Endodermal cell (in vitro differentiated cells): ENCODE measurements around the gene TREML2. TPM values are rescaled to one million over a fixed set of nuclear protein-coding genes. Genes with fewer than 3 reads are reported as not detected.
"Not testable (repeated sequence)": the region's sequence is repeated elsewhere in the genome, so short reads cannot be mapped to it uniquely, and the experiment has no call there.

Experiments
- DNase-seq: peaks from one replicate; pipeline ENCODE4 v3.0.0-alpha.2; 2017
- H3K27ac ChIP-seq: 2 replicates; pipeline ENCODE4 v1.5.1; 2013; ENCODE audit warnings: mild to moderate bottlenecking, low read depth, low read length, moderate library complexity
- H3K27me3 ChIP-seq: 2 replicates; pipeline ENCODE4 v1.6.1; 2013; ENCODE audit warnings: mild to moderate bottlenecking, low read length, moderate library complexity; ENCODE audit not compliant: insufficient read depth, control insufficient read depth, poor library complexity, severe bottlenecking
- H3K36me3 ChIP-seq: 2 replicates; pipeline ENCODE4 v1.7.0; 2013; ENCODE audit warnings: mild to moderate bottlenecking, low read length, moderate library complexity; ENCODE audit not compliant: control insufficient read depth, insufficient read depth
- H3K4me1 ChIP-seq: one replicate; pipeline ENCODE4 v1.7.0; 2013; ENCODE audit warnings: low read length; ENCODE audit not compliant: control insufficient read depth, insufficient read depth
- H3K4me3 ChIP-seq: 2 replicates; pipeline ENCODE4 v1.5.1; 2013; ENCODE audit warnings: mild to moderate bottlenecking, low read length, moderate library complexity
- H3K9ac ChIP-seq: 2 replicates; pipeline ENCODE4 v1.6.1; 2013; ENCODE audit warnings: mild to moderate bottlenecking, low read length, moderate library complexity; ENCODE audit not compliant: poor library complexity, severe bottlenecking; ENCODE audit errors: extremely low read depth
- H3K9me3 ChIP-seq: 2 replicates; pipeline ENCODE4 v1.6.1; 2013; ENCODE audit warnings: mild to moderate bottlenecking, low read length, moderate library complexity; ENCODE audit not compliant: control insufficient read depth
- H3K27ac Mint-ChIP-seq: 2 replicates; pipeline ENCODE4 v1.8.0; 2020; ENCODE audit warnings: mixed read lengths
- H3K27me3 Mint-ChIP-seq: 2 replicates; pipeline ENCODE4 v1.8.0; 2021; ENCODE audit warnings: mild to moderate bottlenecking, mixed read lengths; ENCODE audit not compliant: insufficient read depth
- H3K36me3 Mint-ChIP-seq: 2 replicates; pipeline ENCODE4 v1.8.0; 2020; ENCODE audit warnings: low read depth, mixed read lengths
- H3K4me1 Mint-ChIP-seq: 2 replicates; pipeline ENCODE4 v1.8.0; 2020; ENCODE audit warnings: mixed read lengths
- H3K4me3 Mint-ChIP-seq: 2 replicates; pipeline ENCODE4 v1.8.0; 2020; ENCODE audit warnings: mild to moderate bottlenecking, moderate library complexity, mixed read lengths
- H3K9me3 Mint-ChIP-seq: 2 replicates; pipeline ENCODE4 v1.8.0; 2020; ENCODE audit warnings: mild to moderate bottlenecking, mixed read lengths
- WGBS, 2 experiments: methylation state at CpG; one replicate each; pipeline versions ENCODE4 v1.1.5 to v1.1.7; 2013; ENCODE audit warnings: missing lambda C conversion rate in 2 of 2, mixed read lengths in 1 of 2; ENCODE audit not compliant: insufficient coverage in 1 of 2, insufficient read length in 1 of 2; 5-methylcytosine and 5-hydroxymethylcytosine counted together
- total RNA-seq, 2 donors: library from RNA; stranded (reverse); fragmentation: NEBNext Ultra II Directional in 1 of 2; extraction: Animal tissue kit (Norgen Biotek cat#: 25700) in 1 of 2; gene quantifications; 2 replicates in 1 of 2; 3 replicates in 1 of 2; pipeline ENCODE4 v1.2.1, GENCODE V29; 2021
- TF ChIP-seq, protein P1 (sequence below): fragments of 200-600 bp; sonication (generic); conservative IDR thresholded peaks from 2 replicates; pipeline ENCODE4 v1.5.0; 2021; ENCODE audit warnings: antibody characterized with exemption, mild to moderate bottlenecking

Gene TREML2
- total RNA-seq, 2 donors from 2014 or later, result not detected

DNA sequence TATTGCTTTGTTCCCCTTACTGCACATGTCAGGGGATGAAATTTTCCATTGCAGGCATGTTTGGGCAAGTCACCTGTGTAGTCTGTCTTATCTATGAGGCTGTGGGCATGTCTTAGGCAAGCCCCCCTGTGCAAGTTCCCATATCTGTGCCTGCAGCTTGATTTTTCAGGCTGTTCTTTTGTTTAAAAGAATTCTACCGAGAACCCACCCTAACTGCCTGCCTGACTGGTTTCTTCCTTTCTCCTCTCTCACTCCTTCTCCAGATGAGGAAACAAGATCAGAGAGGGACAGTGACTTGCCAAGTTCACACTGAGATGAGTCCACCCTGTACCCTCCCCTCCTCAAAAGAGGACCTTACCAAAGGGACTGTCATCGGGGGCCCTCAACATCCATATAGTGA, 11.0 kb downstream of the TREML2 start:
- WGBS, 2 experiments, result 93 to 100% methylated on average over 1 to 2 of the region's 2 CpGs
- H3K36me3 ChIP-seq, result no peaks in the 10 kb centered on the region
- H3K4me3 Mint-ChIP-seq, result no peak overlapping the region

DNA sequence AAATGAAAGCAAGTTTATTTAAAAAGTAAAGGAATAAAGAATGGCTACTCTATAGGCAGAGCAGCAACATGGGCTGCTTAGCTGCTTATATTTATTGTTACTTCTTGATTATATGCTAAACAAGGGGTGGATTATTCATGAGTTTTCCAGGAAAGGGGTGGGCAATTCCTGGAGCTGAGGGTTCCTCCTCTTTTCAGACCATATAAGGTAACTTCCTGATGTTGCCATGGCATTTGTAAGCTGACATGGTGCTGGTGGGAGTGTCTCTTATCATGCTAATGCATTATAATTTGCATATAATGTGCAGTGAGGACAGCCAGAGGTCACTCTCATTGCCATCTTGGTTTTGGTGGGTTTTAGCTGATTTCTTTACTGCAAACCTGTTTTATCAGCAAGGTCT, 11.9 kb downstream of the TREML2 start:
- H3K4me3 Mint-ChIP-seq, result not testable (repeated sequence)

More for the DNA sequence above, 11.0 kb downstream of the TREML2 start:
- no peak overlapping the region for H3K27ac Mint-ChIP-seq
- Histone ChIP-seq H3K27ac (no peak overlapping the region), H3K4me1 (peaks cover 3% of the 10 kb centered on the region), H3K9me3 (peaks cover 17% of the 10 kb centered on the region), H3K4me3 (peak overlapping the region; percentile 56), H3K9ac (no peak overlapping the region), H3K27me3 (no peaks in the 10 kb centered on the region)
- no peak for DNase-seq
- no peaks in the 10 kb centered on the region for H3K36me3 Mint-ChIP-seq
- peaks cover 11% of the 10 kb centered on the region for H3K4me1 Mint-ChIP-seq
- TF ChIP-seq, protein P1, sequence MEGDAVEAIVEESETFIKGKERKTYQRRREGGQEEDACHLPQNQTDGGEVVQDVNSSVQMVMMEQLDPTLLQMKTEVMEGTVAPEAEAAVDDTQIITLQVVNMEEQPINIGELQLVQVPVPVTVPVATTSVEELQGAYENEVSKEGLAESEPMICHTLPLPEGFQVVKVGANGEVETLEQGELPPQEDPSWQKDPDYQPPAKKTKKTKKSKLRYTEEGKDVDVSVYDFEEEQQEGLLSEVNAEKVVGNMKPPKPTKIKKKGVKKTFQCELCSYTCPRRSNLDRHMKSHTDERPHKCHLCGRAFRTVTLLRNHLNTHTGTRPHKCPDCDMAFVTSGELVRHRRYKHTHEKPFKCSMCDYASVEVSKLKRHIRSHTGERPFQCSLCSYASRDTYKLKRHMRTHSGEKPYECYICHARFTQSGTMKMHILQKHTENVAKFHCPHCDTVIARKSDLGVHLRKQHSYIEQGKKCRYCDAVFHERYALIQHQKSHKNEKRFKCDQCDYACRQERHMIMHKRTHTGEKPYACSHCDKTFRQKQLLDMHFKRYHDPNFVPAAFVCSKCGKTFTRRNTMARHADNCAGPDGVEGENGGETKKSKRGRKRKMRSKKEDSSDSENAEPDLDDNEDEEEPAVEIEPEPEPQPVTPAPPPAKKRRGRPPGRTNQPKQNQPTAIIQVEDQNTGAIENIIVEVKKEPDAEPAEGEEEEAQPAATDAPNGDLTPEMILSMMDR, result no peak
- peaks cover 15% of the 10 kb centered on the region for H3K27me3 Mint-ChIP-seq
- peaks cover 15% of the 10 kb centered on the region for H3K9me3 Mint-ChIP-seq

DNA sequence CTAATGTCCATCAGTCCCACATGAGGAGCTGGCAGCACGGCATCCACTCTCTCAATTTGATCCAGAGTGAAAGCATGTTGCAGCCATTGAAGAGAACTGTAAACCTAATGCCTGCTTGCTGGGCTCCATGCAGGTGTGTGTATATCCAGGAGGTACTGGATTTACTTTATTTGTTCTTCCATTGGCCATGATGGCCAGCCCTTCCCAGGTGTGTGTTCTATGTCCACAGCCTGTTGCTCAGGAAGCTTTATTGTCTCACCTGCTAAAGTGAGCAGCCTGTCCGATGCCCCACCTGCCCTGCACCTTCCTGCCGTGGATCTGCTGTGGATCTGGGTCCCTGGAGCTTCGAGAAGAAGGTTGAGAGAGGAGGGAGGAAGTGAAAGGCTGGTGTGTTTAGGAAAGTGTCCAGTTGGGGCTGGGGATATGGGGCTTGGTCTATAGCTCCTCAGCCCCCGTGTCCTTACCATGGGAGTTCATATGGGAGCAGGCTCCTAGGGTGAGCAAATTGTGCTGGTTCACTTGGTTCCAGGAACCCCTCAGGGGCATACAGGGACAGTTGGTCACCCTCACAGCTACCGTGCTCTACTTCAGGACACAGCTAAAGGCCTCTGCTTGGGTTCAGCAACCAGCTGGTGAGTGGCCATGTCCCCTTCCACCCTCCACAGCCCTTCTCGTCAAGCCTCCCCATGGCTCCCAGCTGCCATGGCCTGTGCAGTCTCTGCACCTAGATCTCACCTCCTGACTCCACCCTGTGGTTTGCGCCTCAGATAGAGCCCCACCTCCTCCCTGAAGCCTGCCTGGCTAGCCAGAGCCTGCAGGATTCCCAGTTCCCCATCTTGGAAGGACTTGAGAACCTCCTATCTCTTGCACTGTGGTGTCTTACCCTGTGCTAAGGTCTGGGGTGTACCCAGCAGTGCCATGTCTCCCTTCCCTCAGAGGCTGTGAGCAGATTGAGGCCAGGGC, 12.7 kb downstream of the TREML2 start:
- Histone ChIP-seq H3K27me3 (no peaks in the 10 kb centered on the region), H3K4me1 (peaks cover 3% of the 10 kb centered on the region), H3K27ac (no peak overlapping the region), H3K9me3 (peaks cover 17% of the 10 kb centered on the region), H3K4me3 (peak overlapping the region; percentile 56), H3K9ac (no peak overlapping the region), H3K36me3 (no peaks in the 10 kb centered on the region)
- peaks cover 7% of the 10 kb centered on the region for H3K27me3 Mint-ChIP-seq
- H3K4me3 Mint-ChIP-seq, result no peak overlapping the region
- H3K36me3 Mint-ChIP-seq, result no peaks in the 10 kb centered on the region
- TF ChIP-seq, protein P1, result no peak
- peaks cover 15% of the 10 kb centered on the region for H3K9me3 Mint-ChIP-seq
- DNase-seq, result no peak
- WGBS, 2 experiments, result 92 to 94% methylated on average over 5 to 8 of the region's 8 CpGs
- peaks cover 11% of the 10 kb centered on the region for H3K4me1 Mint-ChIP-seq
- H3K27ac Mint-ChIP-seq, result no peak overlapping the region

More for the DNA sequence above, 11.9 kb downstream of the TREML2 start:
- not testable (repeated sequence) for H3K27ac Mint-ChIP-seq, H3K27me3 ChIP-seq, DNase-seq, H3K9ac ChIP-seq, H3K36me3 Mint-ChIP-seq, H3K27ac ChIP-seq, H3K27me3 Mint-ChIP-seq, H3K36me3 ChIP-seq, H3K4me1 ChIP-seq
- H3K9me3 ChIP-seq, result peaks cover 17% of the 10 kb centered on the region
- peak overlapping the region; percentile 56 for H3K4me3 ChIP-seq
- peaks cover 15% of the 10 kb centered on the region for H3K9me3 Mint-ChIP-seq
- peaks cover 11% of the 10 kb centered on the region for H3K4me1 Mint-ChIP-seq
